ENCODE results near the gene C1orf216.
"Not testable (repeated sequence)": the region's sequence is repeated elsewhere in the genome, so short reads cannot be mapped to it uniquely, and the experiment has no call there.

The C1orf216 gene

DNA sequence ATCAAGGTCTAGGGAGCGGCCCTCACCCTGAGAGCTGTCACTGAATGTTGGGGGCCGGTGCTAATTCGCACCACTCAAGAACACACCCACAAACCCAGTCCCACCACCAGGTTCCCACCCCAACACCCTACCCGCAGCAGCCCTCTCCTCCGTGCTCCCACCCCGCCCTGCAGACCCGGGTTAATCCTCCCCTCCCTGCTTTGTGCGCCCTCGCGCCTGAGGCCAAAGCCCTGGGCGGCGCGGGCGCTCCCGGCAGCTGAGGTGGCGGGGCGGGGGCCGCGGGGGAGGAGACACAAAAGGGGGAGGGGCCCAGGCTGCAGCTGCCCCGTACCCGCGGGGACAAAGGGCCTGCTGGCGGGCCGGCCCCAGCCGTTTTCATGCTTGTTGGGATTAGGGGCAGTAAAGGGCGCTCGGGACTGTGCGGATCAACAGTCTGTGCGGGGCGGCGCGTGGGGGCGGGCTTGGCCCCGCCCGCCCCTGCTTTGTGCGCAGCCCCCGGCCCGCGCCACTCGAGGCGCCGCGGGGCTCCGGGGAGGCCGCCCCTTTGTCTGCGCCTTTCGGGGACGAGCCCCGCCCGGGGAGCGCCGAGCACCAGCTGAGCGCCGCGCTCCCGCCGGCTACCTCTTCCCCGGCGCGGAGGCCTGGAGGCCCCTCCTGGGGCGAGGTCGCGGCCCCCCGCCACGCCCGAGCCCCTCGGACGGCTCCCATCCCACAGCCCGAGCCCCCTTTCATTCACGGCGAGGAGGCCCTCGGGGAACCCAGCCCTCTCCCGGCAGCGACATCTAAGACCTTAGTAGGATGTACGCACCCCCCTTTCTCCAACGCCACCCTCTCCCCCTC, 10.9 kb downstream of the C1orf216 start:
- peak overlapping the region; percentile 41 for H3K4me3 ChIP-seq (ENCODE audit: severe bottlenecking)

DNA sequence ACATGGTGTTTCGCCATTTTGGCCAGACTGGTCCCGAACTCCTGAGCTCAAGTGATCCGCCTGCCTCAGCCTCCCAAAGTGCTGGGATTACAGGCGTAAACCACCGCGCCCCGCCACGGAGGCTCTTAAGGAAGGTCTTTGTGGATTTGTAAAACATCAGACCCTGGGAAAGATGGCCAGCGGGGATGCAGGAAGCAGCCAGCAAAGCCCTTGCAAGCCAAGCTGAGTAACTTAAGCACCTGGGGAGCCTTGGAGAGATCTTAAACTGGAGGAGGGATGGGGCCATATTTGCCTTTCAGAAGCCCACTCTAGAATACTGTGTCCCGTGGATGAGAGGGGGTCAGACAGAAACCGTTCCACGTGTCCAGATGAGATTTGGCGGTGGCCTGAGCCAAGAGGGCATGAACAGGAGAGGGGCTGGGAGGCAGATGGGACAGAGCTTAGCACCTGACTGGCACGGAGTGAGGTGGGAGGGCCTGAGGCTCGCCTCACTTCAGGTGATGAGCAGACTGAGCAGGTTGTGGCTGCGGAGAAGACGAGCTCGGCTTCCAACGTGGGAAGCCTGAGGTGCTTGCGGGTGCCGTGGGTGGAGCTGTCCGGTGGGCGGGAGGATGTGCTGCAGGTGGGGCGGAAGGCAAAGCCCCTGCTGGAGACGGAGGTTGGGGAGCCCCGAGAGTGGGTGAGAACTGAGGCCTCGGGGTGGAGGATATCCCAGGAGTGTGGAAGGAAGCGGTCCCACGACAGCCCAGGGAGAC, 11.7 kb downstream of the C1orf216 start:
- Histone ChIP-seq H3K9me3 (ENCODE audit: severe bottlenecking) (no peaks in the 10 kb centered on the region), H3K36me3 (ENCODE audit: low read depth) (no peaks in the 10 kb centered on the region), H3K4me3 (ENCODE audit: severe bottlenecking) (no peak overlapping the region), H3K4me1 (ENCODE audit: insufficient read depth, poor library complexity, severe bottlenecking) (no peaks in the 10 kb centered on the region), H3K27me3 (ENCODE audit: insufficient read depth, poor library complexity, severe bottlenecking) (peaks cover 27% of the 10 kb centered on the region), H3K27ac (ENCODE audit: poor library complexity, severe bottlenecking) (no peak overlapping the region)
- TF ChIP-seq, protein P1, sequence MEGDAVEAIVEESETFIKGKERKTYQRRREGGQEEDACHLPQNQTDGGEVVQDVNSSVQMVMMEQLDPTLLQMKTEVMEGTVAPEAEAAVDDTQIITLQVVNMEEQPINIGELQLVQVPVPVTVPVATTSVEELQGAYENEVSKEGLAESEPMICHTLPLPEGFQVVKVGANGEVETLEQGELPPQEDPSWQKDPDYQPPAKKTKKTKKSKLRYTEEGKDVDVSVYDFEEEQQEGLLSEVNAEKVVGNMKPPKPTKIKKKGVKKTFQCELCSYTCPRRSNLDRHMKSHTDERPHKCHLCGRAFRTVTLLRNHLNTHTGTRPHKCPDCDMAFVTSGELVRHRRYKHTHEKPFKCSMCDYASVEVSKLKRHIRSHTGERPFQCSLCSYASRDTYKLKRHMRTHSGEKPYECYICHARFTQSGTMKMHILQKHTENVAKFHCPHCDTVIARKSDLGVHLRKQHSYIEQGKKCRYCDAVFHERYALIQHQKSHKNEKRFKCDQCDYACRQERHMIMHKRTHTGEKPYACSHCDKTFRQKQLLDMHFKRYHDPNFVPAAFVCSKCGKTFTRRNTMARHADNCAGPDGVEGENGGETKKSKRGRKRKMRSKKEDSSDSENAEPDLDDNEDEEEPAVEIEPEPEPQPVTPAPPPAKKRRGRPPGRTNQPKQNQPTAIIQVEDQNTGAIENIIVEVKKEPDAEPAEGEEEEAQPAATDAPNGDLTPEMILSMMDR (IDR thresholded peaks at IDR 0.05; ENCODE audit: poor library complexity, severe bottlenecking): no peak
- DNase-seq (ENCODE audit: low spot score) (no peak), ATAC-seq (ENCODE audit: low read depth) (peak; percentile 21; the same call in 1 of the 3 replicates)

More for the DNA sequence above, 10.9 kb downstream of the C1orf216 start:
- no peak for DNase-seq (ENCODE audit: low spot score)
- no peak overlapping the region for H3K27ac ChIP-seq (ENCODE audit: poor library complexity, severe bottlenecking)
- no peaks in the 10 kb centered on the region for H3K4me1 ChIP-seq (ENCODE audit: insufficient read depth, poor library complexity, severe bottlenecking)
- H3K27me3 ChIP-seq (ENCODE audit: insufficient read depth, poor library complexity, severe bottlenecking): peaks cover 26% of the 10 kb centered on the region
- H3K36me3 ChIP-seq (ENCODE audit: low read depth): no peaks in the 10 kb centered on the region
- H3K9me3 ChIP-seq (ENCODE audit: severe bottlenecking): no peaks in the 10 kb centered on the region
- TF ChIP-seq, protein P1 (IDR thresholded peaks at IDR 0.05; ENCODE audit: poor library complexity, severe bottlenecking): no peak
- ATAC-seq (ENCODE audit: low read depth): peak; percentile 45

- ATAC-seq (ENCODE audit: low read depth) (no peak), DNase-seq (ENCODE audit: low spot score) (no peak)
- no peak overlapping the region for H3K27ac ChIP-seq (ENCODE audit: poor library complexity, severe bottlenecking)
- no peaks in the 10 kb centered on the region for H3K4me1 ChIP-seq (ENCODE audit: insufficient read depth, poor library complexity, severe bottlenecking)
- no peaks in the 10 kb centered on the region for H3K36me3 ChIP-seq (ENCODE audit: low read depth)
- H3K4me3 ChIP-seq (ENCODE audit: severe bottlenecking): no peak overlapping the region
- no peaks in the 10 kb centered on the region for H3K9me3 ChIP-seq (ENCODE audit: severe bottlenecking)
- TF ChIP-seq, protein P1 (IDR thresholded peaks at IDR 0.05; ENCODE audit: poor library complexity, severe bottlenecking): no peak
- peaks cover 36% of the 10 kb centered on the region for H3K27me3 ChIP-seq (ENCODE audit: insufficient read depth, poor library complexity, severe bottlenecking)
Measured at GRCh38 chr1:35702508-35702907, 16.2 kb downstream of the C1orf216 start.

- H3K27ac ChIP-seq (ENCODE audit: poor library complexity, severe bottlenecking); DNase-seq (ENCODE audit: low spot score); H3K9me3 ChIP-seq (ENCODE audit: severe bottlenecking); H3K4me1 ChIP-seq (ENCODE audit: insufficient read depth, poor library complexity, severe bottlenecking); H3K36me3 ChIP-seq (ENCODE audit: low read depth); H3K4me3 ChIP-seq (ENCODE audit: severe bottlenecking); ATAC-seq (ENCODE audit: low read depth): not testable (repeated sequence)
- peaks cover 37% of the 10 kb centered on the region for H3K27me3 ChIP-seq (ENCODE audit: insufficient read depth, poor library complexity, severe bottlenecking)
Measured at GRCh38 chr1:35699152-35699551, 19.5 kb downstream of the C1orf216 start.

- no peak overlapping the region for H3K27ac ChIP-seq (ENCODE audit: poor library complexity, severe bottlenecking)
- no peaks in the 10 kb centered on the region for H3K4me1 ChIP-seq (ENCODE audit: insufficient read depth, poor library complexity, severe bottlenecking)
- DNase-seq (ENCODE audit: low spot score): no peak
- TF ChIP-seq, protein P1 (IDR thresholded peaks at IDR 0.05; ENCODE audit: poor library complexity, severe bottlenecking): no peak
- no peaks in the 10 kb centered on the region for H3K36me3 ChIP-seq (ENCODE audit: low read depth)
- H3K9me3 ChIP-seq (ENCODE audit: severe bottlenecking): no peaks in the 10 kb centered on the region
- no peak for ATAC-seq (ENCODE audit: low read depth)
- no peak overlapping the region for H3K4me3 ChIP-seq (ENCODE audit: severe bottlenecking)
- peaks cover 18% of the 10 kb centered on the region for H3K27me3 ChIP-seq (ENCODE audit: insufficient read depth, poor library complexity, severe bottlenecking)
Measured at GRCh38 chr1:35692317-35692716, 26.4 kb downstream of the C1orf216 start.

Measured in RWPE2 (cell line).